H1 (cell line): ENCODE measurements around the gene ABI3. TPM values are rescaled to one million over a fixed set of nuclear protein-coding genes. Genes with fewer than 3 reads are reported as not detected.

ENCODE experiments used
- CTCF ChIA-PET: fragments of 300-600 bp; sonication (Branson Sonifier 250); formaldehyde crosslinking; loops from one replicate; lab custom pipeline; 2021; ENCODE audit not compliant: partially characterized antibody; lab: Charles Lee
- POLR2A ChIA-PET: fragments of 300-600 bp; sonication (Branson Sonifier 250); formaldehyde crosslinking; loops from one replicate; lab custom pipeline; 2021; ENCODE audit warnings: inconsistent platforms; ENCODE audit not compliant: partially characterized antibody; lab: Charles Lee
- DNase-seq, 2 experiments: peaks; one replicate each; pipeline versions ENCODE4 v3.0.0 to v3.0.0-alpha.2; 2010 to 2022; ENCODE audit warnings: low spot score in 2 of 2, low read depth in 1 of 2, mixed read lengths in 1 of 2
- FAIRE-seq: peaks from 2 replicates; lab custom pipeline; 2011; peaks lifted over from hg19 to GRCh38; lab: Jason Lieb, UNC
- H2AFZ ChIP-seq: 2 replicates; pipeline ENCODE4 v1.8.1; 2012; ENCODE audit warnings: low read length, inconsistent platforms
- H2AK5ac ChIP-seq: 2 replicates; pipeline ENCODE4 v1.6.1; 2013; ENCODE audit warnings: low read depth, low read length
- H2BK120ac ChIP-seq: replicated peaks from 2 replicates; pipeline ENCODE3; 2013; ENCODE audit warnings: low read depth, low read length, inconsistent platforms
- H2BK12ac ChIP-seq: 2 replicates; pipeline ENCODE4 v1.6.1; 2013; ENCODE audit warnings: low read depth, low read length
- H2BK15ac ChIP-seq: 2 replicates; pipeline ENCODE4 v1.6.1; 2013; ENCODE audit warnings: low read length
- H2BK20ac ChIP-seq: 2 replicates; pipeline ENCODE4 v1.6.1; 2013; ENCODE audit warnings: low read length
- H2BK5ac ChIP-seq: 2 replicates; pipeline ENCODE4 v1.6.1; 2013; ENCODE audit warnings: low read depth, low read length
- H3K14ac ChIP-seq: 2 replicates; pipeline ENCODE4 v1.6.1; 2013; ENCODE audit warnings: inconsistent platforms; ENCODE audit not compliant: insufficient read length
- H3K18ac ChIP-seq: 2 replicates; pipeline ENCODE4 v1.6.1; 2013; ENCODE audit warnings: low read length; ENCODE audit errors: extremely low read depth
- H3K23ac ChIP-seq: 2 replicates; pipeline ENCODE4 v1.6.1; 2013; ENCODE audit warnings: inconsistent platforms; ENCODE audit not compliant: insufficient read length
- H3K23me2 ChIP-seq: 2 replicates; pipeline ENCODE4 v1.6.1; 2013; ENCODE audit warnings: low read depth, low read length
- H3K27ac ChIP-seq: 2 replicates; pipeline ENCODE4 v1.6.1; 2011; ENCODE audit warnings: low read depth, low read length, inconsistent platforms
- H3K27me3 ChIP-seq, 4 experiments: replicated peaks in 1 of 4; 1 replicate in 1 of 4; 2 replicates in 3 of 4; pipeline versions ENCODE4 v1.6.1 to v1.8.1; 2011 to 2013; ENCODE audit warnings: low read length in 3 of 4, mild to moderate bottlenecking in 3 of 4, inconsistent platforms in 2 of 4, mixed read lengths in 2 of 4, moderate library complexity in 1 of 4; ENCODE audit not compliant: control insufficient read depth in 3 of 4, insufficient read depth in 3 of 4; ENCODE audit errors: extremely low read depth in 1 of 4
- H3K36me3 ChIP-seq, 4 experiments: 2 replicates each; pipeline versions ENCODE4 v1.6.1 to v1.8.1; 2011 to 2013; ENCODE audit warnings: mild to moderate bottlenecking in 4 of 4, low read length in 3 of 4, moderate library complexity in 2 of 4, control low read depth in 1 of 4, inconsistent platforms in 1 of 4; ENCODE audit not compliant: insufficient read depth in 4 of 4, control insufficient read depth in 2 of 4
- H3K4ac ChIP-seq: replicated peaks from 2 replicates; pipeline ENCODE3; 2013; ENCODE audit warnings: low read length, low read depth, mixed read lengths, inconsistent platforms; ENCODE audit not compliant: insufficient read length
- H3K4me1 ChIP-seq, 4 experiments: replicated peaks in 1 of 4; 1 replicate in 1 of 4; 2 replicates in 3 of 4; pipeline versions ENCODE4 v1.6.1 to v1.8.1; 2011 to 2013; ENCODE audit warnings: low read length in 3 of 4, inconsistent platforms in 2 of 4, mixed read lengths in 1 of 4; ENCODE audit not compliant: insufficient read depth in 4 of 4, control insufficient read depth in 3 of 4
- H3K4me2 ChIP-seq, 2 experiments: 2 replicates each; pipeline versions ENCODE4 v1.6.1 to v1.8.1; 2011 to 2013; ENCODE audit warnings: low read depth in 2 of 2, low read length in 2 of 2, control low read depth in 1 of 2, inconsistent platforms in 1 of 2, mild to moderate bottlenecking in 1 of 2; ENCODE audit not compliant: insufficient read depth in 1 of 2
- H3K4me3 ChIP-seq, 4 experiments: fragments of 200-600, 300-600 bp in 1 of 4; sonication (generic), shearing (Covaris generic), sonication (Bioruptor Twin) in 1 of 4; 2 replicates each; pipeline versions ENCODE4 v1.5.1 to v1.8.1; 2011 to 2016; ENCODE audit warnings: low read length in 4 of 4, low read depth in 3 of 4, control low read depth in 2 of 4, inconsistent platforms in 2 of 4, mild to moderate bottlenecking in 2 of 4, mixed read lengths in 1 of 4, moderate library complexity in 1 of 4; ENCODE audit not compliant: insufficient read depth in 2 of 4; ENCODE audit errors: extremely low read depth in 1 of 4
- H3K56ac ChIP-seq: replicated peaks from 2 replicates; pipeline ENCODE3; 2013; ENCODE audit warnings: low read depth, mild to moderate bottlenecking, mixed read lengths, low read length, inconsistent platforms; ENCODE audit not compliant: insufficient read length
- H3K79me1 ChIP-seq: 2 replicates; pipeline ENCODE4 v1.6.1; 2013; ENCODE audit warnings: low read depth, low read length, control low read depth
- H3K79me2 ChIP-seq, 2 experiments: 2 replicates each; pipeline versions ENCODE4 v1.6.1 to v1.8.1; 2012 to 2013; ENCODE audit warnings: low read length in 2 of 2, mild to moderate bottlenecking in 2 of 2, inconsistent platforms in 1 of 2; ENCODE audit not compliant: insufficient read depth in 2 of 2, control insufficient read depth in 1 of 2
- H3K9ac ChIP-seq, 4 experiments: replicated peaks in 1 of 4; 1 replicate in 1 of 4; 2 replicates in 3 of 4; pipeline versions ENCODE4 v1.6.1 to v1.8.1; 2011 to 2013; ENCODE audit warnings: low read depth in 3 of 4, low read length in 3 of 4, control low read depth in 2 of 4, mild to moderate bottlenecking in 2 of 4, moderate library complexity in 2 of 4, inconsistent platforms in 1 of 4; ENCODE audit errors: extremely low read depth in 1 of 4
- H3K9me3 ChIP-seq, 2 experiments: 2 replicates each; pipeline versions ENCODE4 v1.6.1 to v1.8.1; 2012 to 2013; ENCODE audit warnings: mild to moderate bottlenecking in 2 of 2, moderate library complexity in 2 of 2, control low read depth in 1 of 2, inconsistent platforms in 1 of 2, low read depth in 1 of 2, low read length in 1 of 2, mixed read lengths in 1 of 2; ENCODE audit not compliant: insufficient read depth in 2 of 2
- H4K20me1 ChIP-seq, 2 experiments: replicated peaks in 1 of 2; 2 replicates each; pipeline versions ENCODE3 to v1.8.1; 2011 to 2013; ENCODE audit warnings: inconsistent platforms in 2 of 2, low read length in 2 of 2, mild to moderate bottlenecking in 1 of 2; ENCODE audit not compliant: insufficient read depth in 2 of 2, control insufficient read depth in 1 of 2
- H4K5ac ChIP-seq: 2 replicates; pipeline ENCODE4 v1.6.1; 2013; ENCODE audit warnings: low read length, low read depth, mixed read lengths, inconsistent platforms; ENCODE audit not compliant: insufficient read length
- H4K8ac ChIP-seq: 2 replicates; pipeline ENCODE4 v1.8.0; 2013; ENCODE audit warnings: mild to moderate bottlenecking, moderate library complexity, low read length, inconsistent platforms; ENCODE audit not compliant: insufficient read depth; ENCODE audit errors: extremely low read depth
- H4K91ac ChIP-seq: replicated peaks from 2 replicates; pipeline ENCODE3; 2013; ENCODE audit warnings: low read length, mixed read lengths, inconsistent platforms; ENCODE audit not compliant: insufficient read length
- CEBPB ChIP-seq: IDR thresholded peaks from 2 replicates; pipeline ENCODE4 v1.6.1; 2012; ENCODE audit warnings: low read depth, low read length
- HDAC6 ChIP-seq: IDR thresholded peaks from one replicate; pipeline ENCODE4 v1.7.1; 2012; ENCODE audit warnings: low read depth, mild to moderate bottlenecking, inconsistent platforms, low read length, moderate library complexity
- NRF1 ChIP-seq: IDR thresholded peaks from 2 replicates; pipeline ENCODE4 v1.6.1; 2011; ENCODE audit warnings: mild to moderate bottlenecking, low read depth, low read length, improper control_type of control experiment
- RFX5 ChIP-seq: IDR thresholded peaks from 2 replicates; pipeline ENCODE4 v1.6.1; 2011; ENCODE audit warnings: low read depth, low read length, improper control_type of control experiment, borderline replicate concordance
- SP2 ChIP-seq: IDR thresholded peaks from 2 replicates; pipeline ENCODE4 v1.6.1; 2012; ENCODE audit warnings: mild to moderate bottlenecking, low read length, inconsistent platforms
- WGBS, 2 experiments: shearing (Covaris generic) in 1 of 2; methylation state at CpG; one replicate each; pipeline versions ENCODE4 v1.1.6 to v1.1.7; 2013 to 2015; ENCODE audit warnings: low lambda C conversion rate in 2 of 2, mixed read lengths in 2 of 2, inconsistent platforms in 1 of 2, low coverage in 1 of 2, missing lambda C conversion rate in 1 of 2; ENCODE audit not compliant: insufficient replicate concordance in 2 of 2, insufficient coverage in 1 of 2, insufficient read length in 1 of 2; ENCODE audit errors: extremely low coverage in 1 of 2, missing lambda C conversion rate in 1 of 2; 5-methylcytosine and 5-hydroxymethylcytosine counted together
- polyA plus RNA-seq, 7 experiments: library from polyadenylated mRNA; depleted of rRNA in 3 of 7; stranded (reverse) in 5 of 7; unstranded in 2 of 7; fragments of >200 nt in 5 of 7; fragments of 200-250 nt in 2 of 7; gene quantifications; 1 replicate in 5 of 7; 2 replicates in 1 of 7; 4 replicates in 1 of 7; pipeline versions ENCODE4 v1.2.1 to v1.2.3, GENCODE V29; 2011 to 2013; ENCODE audit warnings: missing spikeins in 2 of 7, mixed read lengths in 2 of 7
- total RNA-seq: library from RNA; stranded (reverse); fragmentation: NEBNext Ultra II Directional; extraction: Animal tissue kit (Norgen Biotek cat#: 25700); gene quantifications from 2 replicates; pipeline ENCODE4 v1.2.1, GENCODE V29; 2021

Gene ABI3
- total and polyA plus RNA-seq, 2 of the 8 experiments (the other 6 are each of a cell fraction or from before 2014, with no cell fraction given) = 1.3 to 2.5 TPM

DNA sequence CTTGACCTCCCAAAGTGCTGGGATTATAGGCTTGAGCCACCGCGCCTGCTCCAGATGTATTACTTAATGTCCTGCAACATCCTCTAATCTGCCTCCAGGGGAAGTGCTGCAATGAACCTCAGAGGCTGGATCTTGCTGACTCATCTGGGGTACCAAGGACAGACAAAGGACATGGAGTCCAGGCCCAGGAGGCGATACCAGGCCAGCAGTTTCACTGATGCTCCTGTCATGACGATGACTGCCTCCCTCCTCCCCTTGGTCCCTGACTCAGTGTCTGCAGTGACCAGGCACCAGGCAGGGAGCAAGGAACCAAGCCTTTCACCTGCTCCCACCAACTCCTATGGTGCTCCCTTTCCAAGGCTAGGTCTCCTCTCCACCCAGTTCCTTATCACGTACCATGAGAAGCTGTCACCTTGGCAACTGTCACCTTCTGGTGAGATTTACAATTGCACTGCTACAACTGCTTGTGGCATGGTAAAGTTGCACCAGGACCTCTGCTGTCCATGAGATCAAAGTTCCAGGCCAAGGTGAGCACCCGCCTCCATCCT, 41.7 kb downstream of the ABI3 start:
- POLR2A ChIA-PET = interaction anchor here (1.8 kb wide), 1 partner anchor 8 kb away, joined by 4 read pairs; no protein-coding TSS in a partner anchor
- no peak overlapping the region for H3K56ac ChIP-seq
- H2BK12ac ChIP-seq = 0 out of 2 replicates have a peak overlapping the region, but pooled peaks have one; percentile 43
- H3K36me3 ChIP-seq = no peaks in the 10 kb centered on the region
- H2AK5ac ChIP-seq = no peak overlapping the region
- no peak overlapping the region for H2BK120ac ChIP-seq
- H3K79me1 ChIP-seq = no peaks in the 10 kb centered on the region
- H4K20me1 ChIP-seq = no peaks in the 10 kb centered on the region
- no peaks in the 10 kb centered on the region for H3K79me2 ChIP-seq
- H4K5ac ChIP-seq = no peak overlapping the region
- H2BK5ac ChIP-seq = no peak overlapping the region
- no peak overlapping the region for H3K4ac ChIP-seq
- H3K27ac ChIP-seq = no peak overlapping the region
- H3K23me2 ChIP-seq = no peaks in the 10 kb centered on the region
- no peak overlapping the region for H3K9ac ChIP-seq
- no peaks in the 10 kb centered on the region; a peak in 1 of 7 replicates for H3K4me1 ChIP-seq
- H2AFZ ChIP-seq = 0 out of 2 replicates have a peak overlapping the region, but pooled peaks have one; percentile 8
- no peaks in the 10 kb centered on the region for H3K27me3 ChIP-seq
- H3K18ac ChIP-seq = no peak overlapping the region
- CTCF ChIA-PET = interaction anchor here (0.8 to 2.6 kb wide), 3 partner anchors 25 to 64 kb away, joined by 3 to 19 read pairs (median 3); no protein-coding TSS in a partner anchor
- no peaks in the 10 kb centered on the region for H3K9me3 ChIP-seq
- H4K91ac ChIP-seq = peak overlapping the region; percentile 88
- TF ChIP-seq HDAC6 = no peak
- TF ChIP-seq RFX5 = no peak
- no peak for TF ChIP-seq NRF1
- TF ChIP-seq CEBPB = no peak
- no peak for TF ChIP-seq SP2
- no peak overlapping the region for H2BK20ac ChIP-seq
- H3K23ac ChIP-seq = no peak overlapping the region
- H3K4me3 ChIP-seq = no peak overlapping the region
- H2BK15ac ChIP-seq = no peak overlapping the region
- no peak overlapping the region for H3K14ac ChIP-seq
- H4K8ac ChIP-seq = 0 out of 2 replicates have a peak overlapping the region, but pooled peaks have one; percentile 25
- H3K4me2 ChIP-seq = no peak overlapping the region
- FAIRE-seq (no peak), DNase-seq (no peak)
- WGBS, 2 experiments = 89% methylated on average over 6 of the region's 6 CpGs; no CpG with 5 or more reads in 1 of the 2 experiments
